Stimulated activated CD4-positive, alpha-beta T cell treated with anti-CD3 and anti-CD28 coated beads, TNF-alpha, amount 100 ng/mL, for 48 hours (primary cell): ENCODE measurements around the gene APOBEC3F.
"Not testable (repeated sequence)": the region's sequence is repeated elsewhere in the genome, so short reads cannot be mapped to it uniquely, and the experiment has no call there.

Source experiments
- DNase-seq, 3 donors: peaks; one replicate each; pipeline ENCODE4 v3.0.0-alpha.2; 2020; ENCODE audit warnings: low read depth in 3 of 3

The APOBEC3F gene

GRCh38 chr22:39040538-39041296 is at the start of gene APOBEC3F:
TSS of gene APOBEC3F (plus strand) at chr22:39040864. CDS start at chr22:39040961, 97 bp downstream.
- peak; percentile 27 to 46 (median 36) for DNase-seq

- DNase-seq: not testable (repeated sequence)
Measured at GRCh38 chr22:38992871-38993371, 47.7 kb upstream of the APOBEC3F start.

DNA sequence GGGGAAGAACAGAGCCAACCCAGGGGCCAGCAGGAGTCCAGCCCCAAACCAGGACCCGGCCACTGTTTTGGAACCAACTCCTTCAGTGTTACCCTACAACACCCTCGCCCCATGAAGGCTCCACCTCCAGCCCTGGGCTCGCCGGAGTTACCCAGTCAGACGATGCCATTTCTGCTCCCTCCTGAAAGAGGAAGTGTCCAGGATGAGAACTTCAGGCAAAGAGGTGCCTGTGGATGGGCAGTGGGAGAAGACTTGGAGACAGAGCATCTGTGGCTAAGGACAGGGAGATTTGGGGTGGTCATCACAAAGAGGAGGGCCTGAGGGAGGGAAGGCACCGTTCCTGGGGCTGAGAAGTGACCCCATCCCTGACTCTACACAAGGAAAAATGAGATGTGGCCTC is 44.6 kb upstream of the APOBEC3F start:
- DNase-seq: no peak

DNA sequence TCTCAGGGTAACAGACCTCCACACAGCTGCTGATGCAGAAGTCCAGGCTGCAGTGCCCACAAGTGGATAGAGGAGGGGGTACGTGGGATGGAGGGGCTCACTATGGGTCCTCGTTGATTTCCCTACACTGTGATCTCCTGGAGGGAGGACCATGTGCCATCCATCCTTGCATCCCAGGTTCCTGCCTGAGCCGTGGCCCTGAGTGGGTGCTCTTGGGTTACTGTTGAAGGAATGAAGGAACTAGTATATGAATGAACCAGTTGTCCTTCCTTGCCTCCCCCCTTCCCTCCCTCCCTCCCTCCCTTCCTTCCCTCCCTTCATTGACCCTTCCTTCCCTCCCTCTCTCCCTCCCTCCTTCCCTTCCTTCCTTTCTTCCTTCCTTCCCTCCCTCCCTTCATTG is 43.1 kb upstream of the APOBEC3F start:
- DNase-seq: no peak

GRCh38 chr22:39003165-39003638 is 37.5 kb upstream of the APOBEC3F start:
- DNase-seq: peak; percentile 55 to 57 (median 56)

DNA sequence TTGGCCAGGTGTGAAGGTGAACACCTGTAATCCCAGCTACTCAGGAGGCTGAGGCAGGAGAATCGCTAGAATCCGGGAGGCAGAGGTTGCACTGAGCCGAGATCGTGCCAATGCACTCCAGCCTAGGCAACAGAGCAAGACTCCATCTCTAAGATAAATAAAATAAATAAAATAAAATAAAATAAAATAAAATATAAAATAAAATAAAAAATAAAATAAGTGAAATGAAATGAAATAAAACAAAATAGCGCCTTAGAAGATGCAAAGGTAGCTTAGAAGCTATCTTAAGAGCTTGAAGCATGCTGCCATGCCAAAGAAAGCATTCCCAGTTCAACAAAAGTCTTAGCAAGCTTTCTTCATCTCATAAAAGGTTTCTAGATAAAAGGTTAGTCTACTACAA is 33.5 kb upstream of the APOBEC3F start:
- DNase-seq: no peak

DNA sequence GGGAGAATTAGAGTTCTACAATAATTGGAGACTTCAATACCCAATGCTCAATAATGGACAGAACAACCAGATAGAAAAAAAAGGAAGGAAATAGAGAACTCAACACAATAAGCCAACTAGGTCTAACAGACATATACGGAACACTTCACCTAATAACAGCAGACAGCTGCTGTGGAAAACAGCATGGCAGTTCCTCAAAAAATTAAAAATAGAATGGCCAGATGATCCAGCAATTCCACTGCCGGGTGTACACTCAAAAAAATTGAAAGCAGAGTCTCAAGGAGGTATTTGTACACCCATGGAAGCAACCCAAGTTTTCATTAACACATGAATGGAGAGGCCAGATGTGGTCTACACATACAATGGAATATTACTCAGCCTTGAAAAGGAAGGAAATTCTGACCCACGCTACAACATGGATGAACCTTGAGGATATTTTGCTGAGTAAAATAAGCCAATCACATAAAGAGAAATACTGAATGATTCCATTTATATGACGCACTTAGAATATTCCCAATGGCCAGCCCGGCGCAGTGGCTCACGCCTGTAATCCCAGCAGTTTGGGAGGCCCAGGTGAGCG is 32.3 kb upstream of the APOBEC3F start:
- DNase-seq: not testable (repeated sequence)

GRCh38 chr22:39010946-39011345 is 29.7 kb upstream of the APOBEC3F start:
- DNase-seq: no peak

- no peak for DNase-seq
Measured at GRCh38 chr22:39012533-39013511, 27.8 kb upstream of the APOBEC3F start.

GRCh38 chr22:39013561-39013941 is 27.1 kb upstream of the APOBEC3F start:
- DNase-seq: not testable (repeated sequence)

DNA sequence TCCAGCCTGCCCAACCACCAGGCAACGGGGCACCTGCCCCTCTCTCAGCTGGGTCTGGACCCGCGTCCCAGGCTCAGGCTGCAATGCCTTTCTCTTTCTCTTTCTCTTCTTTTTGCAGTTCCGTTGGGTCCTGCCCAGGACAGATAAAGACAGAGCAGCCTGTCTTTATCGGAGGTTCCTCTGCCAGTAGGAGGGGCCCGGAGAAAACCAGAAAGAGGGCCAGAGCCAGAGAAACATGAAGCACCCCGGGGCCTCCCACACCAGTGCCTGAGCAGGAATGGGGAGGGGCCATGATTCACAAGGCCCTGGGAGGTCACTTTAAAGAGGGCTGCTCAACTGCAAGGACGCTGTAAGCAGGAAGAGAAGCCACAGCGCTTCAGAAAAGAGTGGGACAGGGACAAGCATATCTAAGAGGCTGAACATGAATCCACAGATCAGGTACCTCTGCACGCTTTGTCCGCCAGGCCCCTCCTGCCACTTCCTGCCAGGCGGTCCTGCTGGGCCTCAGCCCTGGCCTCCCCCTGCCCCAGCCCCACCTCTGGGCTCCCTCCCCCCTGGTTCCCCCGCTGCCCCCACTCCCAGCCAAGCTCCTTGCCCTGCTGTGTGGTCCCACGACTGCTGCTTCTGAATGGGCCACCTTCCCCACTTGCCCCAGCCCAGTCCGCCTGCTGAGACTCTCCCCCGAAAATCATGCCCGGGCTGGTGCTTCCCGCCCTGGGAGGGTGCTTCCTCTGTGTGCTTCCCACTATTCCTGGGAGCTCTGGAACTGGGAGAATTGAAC is 26.5 kb upstream of the APOBEC3F start, which contains the start of gene APOBEC3C:
APOBEC3C (plus strand) TSS at position 316 of the 781 bp plus-strand sequence; CDS start at position 422, 106 bp downstream.
- peak; percentile 64 to 74 (median 73) for DNase-seq

- DNase-seq: not testable (repeated sequence)
Measured at GRCh38 chr22:39014723-39015121, 25.9 kb upstream of the APOBEC3F start.

- DNase-seq: no peak
Measured at GRCh38 chr22:39016592-39016991, 24.1 kb upstream of the APOBEC3F start.

DNA sequence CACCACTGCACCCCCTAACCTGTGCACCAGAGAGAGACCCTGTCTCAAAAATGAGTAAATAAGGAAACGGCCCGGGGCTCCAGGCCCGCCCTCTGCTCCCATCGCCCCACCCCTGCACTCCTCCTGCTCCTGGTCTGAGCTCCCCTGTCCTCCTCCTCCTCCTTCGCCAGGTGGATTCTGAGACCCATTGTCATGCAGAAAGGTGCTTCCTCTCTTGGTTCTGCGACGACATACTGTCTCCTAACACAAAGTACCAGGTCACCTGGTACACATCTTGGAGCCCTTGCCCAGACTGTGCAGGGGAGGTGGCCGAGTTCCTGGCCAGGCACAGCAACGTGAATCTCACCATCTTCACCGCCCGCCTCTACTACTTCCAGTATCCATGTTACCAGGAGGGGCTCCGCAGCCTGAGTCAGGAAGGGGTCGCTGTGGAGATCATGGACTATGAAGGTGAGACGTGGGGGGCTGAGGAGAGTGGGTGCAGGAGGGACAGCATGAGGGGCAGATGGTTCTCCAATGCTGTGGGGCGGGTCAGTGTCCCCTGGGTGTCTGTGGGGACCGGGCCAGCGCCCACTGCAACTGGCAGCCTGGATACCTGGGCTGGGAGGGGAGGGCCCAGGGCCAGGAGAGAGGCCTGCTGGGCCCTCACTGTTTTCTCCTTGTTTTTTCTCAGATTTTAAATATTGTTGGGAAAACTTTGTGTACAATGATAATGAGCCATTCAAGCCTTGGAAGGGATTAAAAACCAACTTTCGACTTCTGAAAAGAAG is 22.9 kb upstream of the APOBEC3F start:
- DNase-seq: no peak

- DNase-seq: not testable (repeated sequence)
Measured at GRCh38 chr22:39020021-39020651, 20.5 kb upstream of the APOBEC3F start.

DNA sequence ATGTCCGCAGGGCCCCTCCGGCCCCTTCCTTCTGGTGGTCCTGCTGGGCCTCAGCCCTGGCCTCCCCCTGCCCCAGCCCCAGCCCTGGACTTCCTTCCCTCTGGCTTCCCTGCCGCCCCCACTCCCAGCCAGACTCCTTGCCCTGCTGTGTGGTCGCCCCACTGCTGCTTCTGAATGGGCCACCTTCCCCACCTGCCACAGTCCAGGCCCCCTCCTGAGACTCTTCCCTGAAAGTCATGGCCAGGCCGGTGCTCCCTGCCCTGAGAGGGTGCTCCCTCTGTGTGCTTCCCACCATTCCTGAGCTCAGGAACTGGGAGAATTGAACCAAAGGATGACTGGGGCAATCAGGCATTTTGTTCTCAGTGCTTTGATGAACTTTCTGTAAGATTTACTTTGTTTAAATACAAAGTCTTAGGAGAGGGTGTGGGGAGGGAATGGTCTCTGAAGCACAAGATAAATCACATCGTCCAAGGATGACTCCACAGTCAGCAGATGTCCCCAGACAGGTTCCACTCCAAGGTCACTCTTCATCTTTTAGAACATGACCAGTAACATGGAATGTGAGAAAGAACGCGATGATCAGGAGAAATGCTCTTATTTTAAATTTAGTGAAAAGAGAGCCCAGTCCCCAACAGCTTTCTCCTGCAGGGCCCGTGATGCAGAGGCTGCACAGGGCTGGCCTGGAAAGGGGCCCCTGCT is 19.0 kb upstream of the APOBEC3F start:
- DNase-seq: no peak

DNA sequence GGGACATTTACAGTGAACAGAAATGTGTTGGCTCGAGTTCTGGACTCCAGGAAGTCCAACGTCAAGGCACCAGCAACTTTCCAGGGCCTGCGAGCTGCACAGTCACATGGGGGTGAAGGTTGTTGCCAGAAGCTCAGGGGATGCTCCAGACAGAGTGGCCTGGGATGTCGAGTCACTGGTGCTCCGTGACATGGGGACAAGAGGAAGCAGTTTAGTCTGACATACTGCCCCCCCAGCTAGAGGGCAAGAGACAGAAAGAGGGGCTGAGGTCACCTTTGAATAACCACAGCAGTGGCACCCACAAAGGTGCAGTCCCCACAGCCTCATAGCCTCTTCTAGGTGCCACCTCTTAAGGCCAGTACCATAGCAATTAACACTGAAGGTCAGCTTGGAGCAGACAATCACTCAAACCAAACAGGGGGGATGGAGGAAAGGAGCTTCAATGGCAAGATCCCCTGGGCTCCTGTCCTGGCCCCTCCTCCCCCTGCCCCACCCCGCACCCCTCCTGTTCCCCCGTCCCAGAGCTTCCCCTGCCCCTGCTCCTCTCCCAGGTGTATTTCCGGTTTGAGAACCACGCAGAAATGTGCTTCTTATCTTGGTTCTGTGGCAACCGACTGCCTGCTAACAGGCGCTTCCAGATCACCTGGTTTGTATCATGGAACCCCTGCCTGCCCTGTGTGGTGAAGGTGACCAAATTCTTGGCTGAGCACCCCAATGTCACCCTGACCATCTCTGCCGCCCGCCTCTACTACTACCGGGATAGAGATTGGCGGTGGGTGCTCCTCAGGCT is 15.9 kb upstream of the APOBEC3F start:
- no peak for DNase-seq

- no peak for DNase-seq
Measured at GRCh38 chr22:39026509-39027150, 14.0 kb upstream of the APOBEC3F start.
